ENCODE measurements around the gene GLOD4.
A peak's percentile ranks its signal among the peaks of the same experiment; 100 is the strongest.
"Not testable (repeated sequence)": the region's sequence is repeated elsewhere in the genome, so short reads cannot be mapped to it uniquely, and the experiment has no call there.

Gene GLOD4, protein sequence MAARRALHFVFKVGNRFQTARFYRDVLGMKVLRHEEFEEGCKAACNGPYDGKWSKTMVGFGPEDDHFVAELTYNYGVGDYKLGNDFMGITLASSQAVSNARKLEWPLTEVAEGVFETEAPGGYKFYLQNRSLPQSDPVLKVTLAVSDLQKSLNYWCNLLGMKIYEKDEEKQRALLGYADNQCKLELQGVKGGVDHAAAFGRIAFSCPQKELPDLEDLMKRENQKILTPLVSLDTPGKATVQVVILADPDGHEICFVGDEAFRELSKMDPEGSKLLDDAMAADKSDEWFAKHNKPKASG

DNA sequence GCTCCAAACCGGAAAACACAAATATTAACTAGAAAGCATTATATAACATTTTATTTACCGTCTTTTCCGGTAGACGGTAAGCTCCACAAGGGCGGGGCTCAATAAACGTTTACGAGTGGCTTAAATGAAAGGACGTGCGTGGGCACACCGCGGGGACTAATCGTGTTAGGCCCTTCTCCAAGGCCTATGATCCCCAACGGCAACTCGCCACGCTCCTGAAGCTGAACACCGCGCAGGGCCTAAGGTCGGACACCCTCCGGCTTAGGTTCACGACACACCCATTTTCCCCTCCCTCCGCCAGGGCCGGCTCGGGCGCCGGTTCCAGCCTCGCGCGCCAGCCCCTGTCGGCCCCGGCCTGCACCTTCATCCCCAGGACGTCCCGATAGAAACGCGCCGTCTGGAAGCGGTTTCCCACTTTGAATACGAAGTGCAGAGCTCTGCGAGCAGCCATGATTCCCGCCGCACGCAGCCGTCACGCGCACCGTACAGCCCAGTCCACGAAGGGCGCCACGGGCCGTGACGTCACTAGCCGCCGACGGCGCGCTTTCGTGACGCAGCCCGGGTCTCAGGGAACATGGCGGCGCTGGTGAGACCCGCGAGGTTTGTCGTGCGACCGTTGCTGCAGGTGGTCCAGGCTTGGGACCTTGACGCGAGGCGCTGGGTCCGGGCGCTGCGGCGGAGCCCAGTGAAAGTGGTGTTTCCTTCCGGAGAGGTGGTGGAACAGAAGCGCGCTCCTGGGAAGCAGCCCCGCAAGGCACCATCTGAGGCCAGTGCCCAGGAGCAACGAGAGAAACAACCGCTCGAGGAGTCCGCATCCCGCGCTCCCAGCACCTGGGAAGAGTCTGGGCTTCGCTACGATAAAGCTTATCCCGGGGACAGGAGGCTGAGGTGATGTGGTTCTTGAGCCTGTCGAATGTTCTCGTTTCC is at the start of gene GLOD4, which contains the start of gene MRM3:
Gene GLOD4 (minus strand): TSS at position 476 of the 927 bp plus-strand sequence. CDS start 25 bp downstream, at position 451.
Gene MRM3 (plus strand): TSS at position 549 of the 927 bp plus-strand sequence. CDS start 26 bp downstream, at position 575.
- Histone ChIP-seq H3K36me3 (ENCODE audit: control insufficient read depth in 2 of 2, insufficient read depth in 2 of 2, low read length in 2 of 2) (peaks cover 14 to 26% of the 10 kb centered on the region in 2 donors), H3K27ac (ENCODE audit: low read depth in 2 of 2, low read length in 2 of 2) (peak within 1 kb of the TSS; percentile 86 to 89), H3K4me3 (ENCODE audit: low read length in 2 of 2) (peak within 1 kb of the TSS; percentile 98 to 100), H3K9ac (ENCODE audit: low read depth in 1 of 2, low read length in 2 of 2) (peak within 1 kb of the TSS; percentile 90 to 92), H3K9me3 (ENCODE audit: control insufficient read depth in 2 of 2, low read length in 2 of 2) (no peaks in the 10 kb centered on the region), H3K4me1 (ENCODE audit: control insufficient read depth in 2 of 2, insufficient read depth in 2 of 2, low read length in 2 of 2) (peaks cover 14 to 18% of the 10 kb centered on the region in 2 donors), H3K27me3 (ENCODE audit: control insufficient read depth in 2 of 2, insufficient read depth in 2 of 2, low read length in 2 of 2) (no peaks in the 10 kb centered on the region)

DNA sequence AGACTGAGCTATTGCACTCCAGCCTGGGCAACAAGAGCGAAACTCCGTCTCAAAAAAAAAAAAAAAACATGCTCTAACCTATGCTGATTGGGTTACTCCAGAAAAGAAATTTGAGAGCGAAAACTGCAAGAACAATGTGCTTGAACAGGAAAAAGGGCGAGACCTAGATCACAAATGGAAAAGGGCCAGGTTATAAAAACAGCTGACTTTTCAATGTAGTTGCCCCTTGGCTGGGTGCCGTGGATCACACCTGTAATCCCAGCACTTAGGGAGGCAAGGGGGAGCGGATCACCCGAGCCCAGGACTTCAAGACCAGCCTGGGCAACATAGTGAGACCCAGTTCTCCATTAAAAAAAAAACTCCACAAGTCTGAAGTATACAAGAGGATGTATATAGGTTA is 48.9 kb upstream of the GLOD4 start:
- H3K27me3 ChIP-seq (ENCODE audit: control insufficient read depth in 2 of 2, insufficient read depth in 2 of 2, low read length in 2 of 2): no peaks in the 10 kb centered on the region
- no peaks in the 10 kb centered on the region for H3K4me1 ChIP-seq (ENCODE audit: control insufficient read depth in 2 of 2, insufficient read depth in 2 of 2, low read length in 2 of 2)
- H3K27ac ChIP-seq (ENCODE audit: low read depth in 2 of 2, low read length in 2 of 2): no peak overlapping the region
- H3K9ac ChIP-seq (ENCODE audit: low read depth in 1 of 2, low read length in 2 of 2): no peak overlapping the region
- H3K36me3 ChIP-seq (ENCODE audit: control insufficient read depth in 2 of 2, insufficient read depth in 2 of 2, low read length in 2 of 2): no peaks in the 10 kb centered on the region
- H3K4me3 ChIP-seq (ENCODE audit: low read length in 2 of 2): no peak overlapping the region
- no peaks in the 10 kb centered on the region for H3K9me3 ChIP-seq (ENCODE audit: control insufficient read depth in 2 of 2, low read length in 2 of 2)

DNA sequence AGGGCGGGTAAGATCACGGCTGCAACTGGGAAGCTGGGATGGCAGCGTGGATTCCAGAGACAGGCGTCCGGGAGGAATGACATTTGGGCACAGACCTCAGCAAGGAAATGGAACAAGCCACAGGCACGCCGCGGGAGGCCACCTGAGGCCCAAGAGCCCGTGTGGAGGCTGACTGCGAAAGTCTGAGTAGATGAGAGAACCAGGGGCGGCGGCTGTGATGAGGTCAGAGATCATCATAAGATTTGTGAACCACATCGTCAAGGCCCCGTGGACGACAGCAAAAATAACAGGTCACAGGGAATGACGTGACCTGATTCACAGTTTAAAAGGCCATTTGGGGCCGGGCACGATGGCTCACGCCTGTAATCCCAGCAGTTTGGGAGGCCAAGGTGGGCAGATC is 48.3 kb upstream of the GLOD4 start:
- Histone ChIP-seq H3K36me3 (ENCODE audit: control insufficient read depth in 2 of 2, insufficient read depth in 2 of 2, low read length in 2 of 2) (no peaks in the 10 kb centered on the region), H3K27me3 (ENCODE audit: control insufficient read depth in 2 of 2, insufficient read depth in 2 of 2, low read length in 2 of 2) (no peaks in the 10 kb centered on the region), H3K9ac (ENCODE audit: low read depth in 1 of 2, low read length in 2 of 2) (no peak overlapping the region), H3K27ac (ENCODE audit: low read depth in 2 of 2, low read length in 2 of 2) (peak overlapping the region in 1 of 2 donors; percentile 32), H3K4me1 (ENCODE audit: control insufficient read depth in 2 of 2, insufficient read depth in 2 of 2, low read length in 2 of 2) (no peaks in the 10 kb centered on the region), H3K9me3 (ENCODE audit: control insufficient read depth in 2 of 2, low read length in 2 of 2) (no peaks in the 10 kb centered on the region), H3K4me3 (ENCODE audit: low read length in 2 of 2) (no peak overlapping the region)

DNA sequence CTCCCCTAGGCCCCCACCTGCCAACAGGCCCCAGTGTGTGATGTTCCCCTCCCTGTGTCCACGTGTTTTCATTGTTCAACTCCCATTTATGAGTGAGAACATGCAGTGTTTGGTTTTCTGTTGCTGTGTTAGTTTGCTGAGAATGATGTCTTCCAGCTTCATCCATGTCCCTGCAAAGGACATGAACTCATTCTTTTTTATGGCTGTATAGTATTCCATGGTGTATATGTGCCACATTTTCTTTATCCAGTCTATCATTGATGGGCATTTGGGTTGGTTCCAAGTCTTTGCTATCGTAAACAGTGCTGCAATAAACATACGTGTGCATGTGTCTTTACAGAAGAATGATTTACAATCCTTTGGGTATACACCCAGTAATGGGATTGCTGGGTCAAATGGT is 47.5 kb upstream of the GLOD4 start:
- not testable (repeated sequence) for H3K4me1 ChIP-seq (ENCODE audit: control insufficient read depth in 2 of 2, insufficient read depth in 2 of 2, low read length in 2 of 2); H3K27ac ChIP-seq (ENCODE audit: low read depth in 2 of 2, low read length in 2 of 2); H3K9ac ChIP-seq (ENCODE audit: low read depth in 1 of 2, low read length in 2 of 2); H3K9me3 ChIP-seq (ENCODE audit: control insufficient read depth in 2 of 2, low read length in 2 of 2); H3K36me3 ChIP-seq (ENCODE audit: control insufficient read depth in 2 of 2, insufficient read depth in 2 of 2, low read length in 2 of 2); H3K27me3 ChIP-seq (ENCODE audit: control insufficient read depth in 2 of 2, insufficient read depth in 2 of 2, low read length in 2 of 2); H3K4me3 ChIP-seq (ENCODE audit: low read length in 2 of 2)

DNA sequence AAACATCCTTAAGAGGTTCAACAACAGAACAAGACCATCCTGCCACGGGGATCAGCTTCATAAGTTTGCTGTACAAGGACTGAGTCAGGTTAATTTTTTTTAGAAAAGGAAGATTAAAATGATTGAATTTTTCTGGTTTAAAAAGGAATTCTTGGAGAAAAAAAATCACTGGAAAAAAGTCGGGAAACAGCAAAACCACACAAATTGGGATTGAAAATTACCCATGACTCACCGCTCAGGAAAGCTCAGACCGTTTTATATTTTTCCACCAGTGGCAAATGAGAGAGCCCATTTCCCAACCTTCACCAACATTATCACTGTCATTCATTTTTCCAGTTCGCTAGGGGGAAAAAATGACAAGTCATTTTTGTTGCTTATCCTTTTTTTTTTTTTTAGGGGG is 46.7 kb upstream of the GLOD4 start:
- Histone ChIP-seq H3K4me1 (ENCODE audit: control insufficient read depth in 2 of 2, insufficient read depth in 2 of 2, low read length in 2 of 2) (no peaks in the 10 kb centered on the region), H3K27me3 (ENCODE audit: control insufficient read depth in 2 of 2, insufficient read depth in 2 of 2, low read length in 2 of 2) (no peaks in the 10 kb centered on the region), H3K27ac (ENCODE audit: low read depth in 2 of 2, low read length in 2 of 2) (no peak overlapping the region), H3K9ac (ENCODE audit: low read depth in 1 of 2, low read length in 2 of 2) (no peak overlapping the region), H3K9me3 (ENCODE audit: control insufficient read depth in 2 of 2, low read length in 2 of 2) (no peaks in the 10 kb centered on the region), H3K4me3 (ENCODE audit: low read length in 2 of 2) (no peak overlapping the region), H3K36me3 (ENCODE audit: control insufficient read depth in 2 of 2, insufficient read depth in 2 of 2, low read length in 2 of 2) (no peaks in the 10 kb centered on the region)

DNA sequence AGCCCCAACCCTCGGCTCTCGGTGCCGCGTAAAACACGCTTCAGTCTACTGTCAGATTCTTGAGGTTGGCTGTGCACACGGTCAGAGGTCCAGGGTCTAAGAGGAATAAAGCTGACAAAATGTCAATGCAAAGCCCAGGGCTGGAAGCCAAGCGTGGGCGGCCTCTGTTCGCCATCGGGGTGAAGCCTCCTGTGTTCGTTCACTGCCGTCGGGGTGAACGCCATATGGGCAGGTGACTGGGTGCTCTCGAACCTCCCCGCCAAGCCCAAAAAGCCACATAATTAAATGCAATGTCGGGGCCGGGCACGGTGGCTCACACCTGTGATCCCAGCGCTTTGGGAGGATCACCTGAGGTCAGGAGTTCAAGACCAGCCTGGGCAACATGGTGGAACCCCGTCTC is 44.7 kb upstream of the GLOD4 start:
- Histone ChIP-seq H3K27ac (ENCODE audit: low read depth in 2 of 2, low read length in 2 of 2) (no peak overlapping the region), H3K9me3 (ENCODE audit: control insufficient read depth in 2 of 2, low read length in 2 of 2) (no peaks in the 10 kb centered on the region), H3K4me3 (ENCODE audit: low read length in 2 of 2) (no peak overlapping the region), H3K27me3 (ENCODE audit: control insufficient read depth in 2 of 2, insufficient read depth in 2 of 2, low read length in 2 of 2) (no peaks in the 10 kb centered on the region), H3K9ac (ENCODE audit: low read depth in 1 of 2, low read length in 2 of 2) (no peak overlapping the region), H3K36me3 (ENCODE audit: control insufficient read depth in 2 of 2, insufficient read depth in 2 of 2, low read length in 2 of 2) (no peaks in the 10 kb centered on the region), H3K4me1 (ENCODE audit: control insufficient read depth in 2 of 2, insufficient read depth in 2 of 2, low read length in 2 of 2) (no peaks in the 10 kb centered on the region)

DNA sequence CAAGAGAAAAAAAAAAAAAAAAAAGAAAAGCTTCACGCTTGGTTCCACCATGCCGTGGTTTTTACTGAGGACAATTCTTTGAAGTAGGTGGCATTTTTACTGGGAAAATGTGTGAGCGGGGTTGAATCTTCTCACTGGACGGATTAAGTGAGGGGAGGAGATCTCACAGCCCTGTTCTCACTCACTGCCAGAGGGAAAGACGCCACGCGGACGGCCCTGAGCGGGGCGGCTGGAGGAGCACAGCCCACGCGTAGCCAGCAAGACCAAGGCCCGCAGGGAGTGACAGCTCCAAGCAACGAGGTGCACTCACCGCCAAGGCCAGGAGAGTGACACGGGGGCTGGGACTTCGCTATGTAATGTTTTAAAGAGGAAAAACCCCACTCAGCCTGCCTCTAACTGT is 43.1 kb upstream of the GLOD4 start:
- Histone ChIP-seq H3K36me3 (ENCODE audit: control insufficient read depth in 2 of 2, insufficient read depth in 2 of 2, low read length in 2 of 2) (no peaks in the 10 kb centered on the region), H3K4me1 (ENCODE audit: control insufficient read depth in 2 of 2, insufficient read depth in 2 of 2, low read length in 2 of 2) (no peaks in the 10 kb centered on the region), H3K9ac (ENCODE audit: low read depth in 1 of 2, low read length in 2 of 2) (no peak overlapping the region), H3K9me3 (ENCODE audit: control insufficient read depth in 2 of 2, low read length in 2 of 2) (no peaks in the 10 kb centered on the region), H3K27me3 (ENCODE audit: control insufficient read depth in 2 of 2, insufficient read depth in 2 of 2, low read length in 2 of 2) (no peaks in the 10 kb centered on the region), H3K4me3 (ENCODE audit: low read length in 2 of 2) (no peak overlapping the region), H3K27ac (ENCODE audit: low read depth in 2 of 2, low read length in 2 of 2) (no peak overlapping the region)

DNA sequence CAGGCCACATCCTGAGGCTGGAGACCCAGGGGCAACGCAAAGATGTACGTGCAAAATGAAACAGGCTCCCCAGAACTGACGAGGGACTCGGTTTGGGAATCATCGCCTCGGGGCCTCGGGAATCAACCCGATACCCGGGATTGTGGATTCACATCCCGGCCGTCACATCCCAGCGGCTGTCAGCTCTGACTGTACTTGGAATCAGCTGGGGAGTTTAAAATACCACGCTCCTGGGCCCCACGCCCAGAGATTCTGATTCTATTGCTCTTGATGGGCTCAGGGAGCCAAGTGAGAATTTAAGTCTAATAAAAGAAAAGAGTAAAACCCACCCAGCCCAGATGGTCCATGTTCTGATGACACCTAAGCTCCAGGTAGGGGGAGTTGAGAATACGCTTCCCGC is 42.3 kb upstream of the GLOD4 start:
- no peaks in the 10 kb centered on the region for H3K36me3 ChIP-seq (ENCODE audit: control insufficient read depth in 2 of 2, insufficient read depth in 2 of 2, low read length in 2 of 2)
- H3K9me3 ChIP-seq (ENCODE audit: control insufficient read depth in 2 of 2, low read length in 2 of 2): no peaks in the 10 kb centered on the region
- H3K27me3 ChIP-seq (ENCODE audit: control insufficient read depth in 2 of 2, insufficient read depth in 2 of 2, low read length in 2 of 2): no peaks in the 10 kb centered on the region
- no peak overlapping the region for H3K9ac ChIP-seq (ENCODE audit: low read depth in 1 of 2, low read length in 2 of 2)
- H3K4me3 ChIP-seq (ENCODE audit: low read length in 2 of 2): no peak overlapping the region
- no peak overlapping the region for H3K27ac ChIP-seq (ENCODE audit: low read depth in 2 of 2, low read length in 2 of 2)
- H3K4me1 ChIP-seq (ENCODE audit: control insufficient read depth in 2 of 2, insufficient read depth in 2 of 2, low read length in 2 of 2): no peaks in the 10 kb centered on the region

DNA sequence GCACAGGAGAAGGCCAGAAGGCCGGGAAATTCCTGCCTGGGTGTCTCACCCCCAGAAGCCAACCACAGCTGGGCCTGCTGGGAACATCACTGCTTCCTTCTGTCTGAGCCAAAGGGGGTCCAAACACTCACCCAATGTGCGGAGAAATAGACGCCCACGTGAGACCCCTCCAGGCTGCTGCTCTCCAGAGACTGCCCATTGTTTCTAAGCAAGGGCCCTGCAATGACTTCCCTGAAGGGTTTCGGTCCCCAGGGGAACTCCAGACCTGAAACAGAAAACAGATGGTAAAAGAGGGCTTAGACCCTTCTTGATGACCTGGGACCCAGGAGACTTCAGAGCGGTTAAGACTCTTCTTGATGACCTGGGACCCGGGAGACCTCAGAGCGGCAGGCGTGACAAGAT is 41.4 kb upstream of the GLOD4 start:
- H3K27ac ChIP-seq (ENCODE audit: low read depth in 2 of 2, low read length in 2 of 2): no peak overlapping the region
- no peaks in the 10 kb centered on the region for H3K27me3 ChIP-seq (ENCODE audit: control insufficient read depth in 2 of 2, insufficient read depth in 2 of 2, low read length in 2 of 2)
- no peak overlapping the region for H3K4me3 ChIP-seq (ENCODE audit: low read length in 2 of 2)
- H3K9me3 ChIP-seq (ENCODE audit: control insufficient read depth in 2 of 2, low read length in 2 of 2): no peaks in the 10 kb centered on the region
- H3K36me3 ChIP-seq (ENCODE audit: control insufficient read depth in 2 of 2, insufficient read depth in 2 of 2, low read length in 2 of 2): no peaks in the 10 kb centered on the region
- no peaks in the 10 kb centered on the region for H3K4me1 ChIP-seq (ENCODE audit: control insufficient read depth in 2 of 2, insufficient read depth in 2 of 2, low read length in 2 of 2)
- no peak overlapping the region for H3K9ac ChIP-seq (ENCODE audit: low read depth in 1 of 2, low read length in 2 of 2)

DNA sequence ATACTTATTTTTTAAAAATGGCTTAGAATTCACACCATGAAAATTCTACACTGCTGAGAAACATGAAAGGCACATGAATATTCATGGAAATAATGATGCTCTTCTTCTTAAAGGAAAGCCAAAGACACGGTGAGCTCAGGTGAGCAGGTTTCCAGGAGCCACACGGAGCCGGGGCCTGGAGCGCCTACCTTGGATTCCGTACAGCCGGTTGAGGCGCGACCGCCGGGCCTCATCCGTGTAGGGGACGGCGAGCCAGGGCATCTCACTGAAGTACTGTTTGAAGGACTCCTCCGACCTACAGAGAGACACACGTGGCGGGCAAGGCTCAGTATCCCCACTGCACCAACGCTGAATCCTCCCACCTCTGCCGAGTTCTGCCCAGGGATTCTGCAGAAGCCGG is 37.2 kb upstream of the GLOD4 start:
- no peak overlapping the region for H3K4me3 ChIP-seq (ENCODE audit: low read length in 2 of 2)
- no peak overlapping the region for H3K9ac ChIP-seq (ENCODE audit: low read depth in 1 of 2, low read length in 2 of 2)
- H3K4me1 ChIP-seq (ENCODE audit: control insufficient read depth in 2 of 2, insufficient read depth in 2 of 2, low read length in 2 of 2): no peaks in the 10 kb centered on the region
- no peaks in the 10 kb centered on the region for H3K27me3 ChIP-seq (ENCODE audit: control insufficient read depth in 2 of 2, insufficient read depth in 2 of 2, low read length in 2 of 2)
- no peaks in the 10 kb centered on the region for H3K36me3 ChIP-seq (ENCODE audit: control insufficient read depth in 2 of 2, insufficient read depth in 2 of 2, low read length in 2 of 2)
- no peaks in the 10 kb centered on the region for H3K9me3 ChIP-seq (ENCODE audit: control insufficient read depth in 2 of 2, low read length in 2 of 2)
- no peak overlapping the region for H3K27ac ChIP-seq (ENCODE audit: low read depth in 2 of 2, low read length in 2 of 2)

All from mucosa of rectum (tissue), 2 donors.